ENCODE data around the gene ZFHX2. TPM values are rescaled to one million over a fixed set of nuclear protein-coding genes. Genes with fewer than 3 reads are reported as not detected.

The ZFHX2 gene
- total and polyA plus RNA-seq, 2 of the 13 experiments (the other 11 are each of a cell fraction or from before 2014, with no cell fraction given) = 0.17 to 0.44 TPM

DNA sequence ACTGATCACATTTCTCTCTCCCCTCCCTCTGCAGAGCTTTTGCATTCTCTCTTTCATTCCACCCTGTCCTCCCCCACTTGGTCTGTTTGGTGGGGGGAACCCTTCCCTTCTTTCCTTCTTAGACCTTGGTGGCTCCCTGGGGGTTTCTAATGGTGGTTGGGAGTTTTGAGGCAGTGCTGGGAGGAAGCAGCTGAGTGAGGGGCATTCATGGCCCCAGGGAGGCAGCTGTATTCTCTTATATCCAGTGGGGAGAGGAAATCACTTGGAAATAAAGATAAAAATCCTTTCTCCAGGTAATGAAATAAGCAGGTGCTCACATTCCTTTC is 68.8 kb downstream of the ZFHX2 start:
- H2AFZ ChIP-seq (ENCODE audit: low read length) = no peak overlapping the region
- no peaks in the 10 kb centered on the region for H3K27me3 ChIP-seq (ENCODE audit: control insufficient read depth in 1 of 2, insufficient read depth in 2 of 2, low read length in 2 of 2)
- no peak for DNase-seq (ENCODE audit: low spot score)
- H3K4me3 ChIP-seq (replicated peaks in 1 of 3; ENCODE audit: insufficient read depth in 1 of 3, low read depth in 2 of 3, low read length in 3 of 3) = no peak overlapping the region
- ChIA-PET CTCF (ENCODE audit: low intra/inter-chr PET ratio, low total read pairs) (interaction anchor here (3.5 to 9.7 kb wide), 2 partner anchors 57 to 77 kb away, joined by 17 to 275 read pairs; partner anchors contain the start of gene THTPA), POLR2A (interaction anchor here (1.5 kb wide), 1 partner anchor 77 kb away, joined by 4 read pairs; no protein-coding TSS in a partner anchor)
- peaks cover 31 to 71% of the 10 kb centered on the region in 2 experiments for H3K36me3 ChIP-seq (replicated peaks in 1 of 2; ENCODE audit: control insufficient read depth in 1 of 2, insufficient read depth in 2 of 2, low read length in 2 of 2)
- intact Hi-C loops (cut with micrococcal nuclease; ENCODE audit: unreplicated experiment) = loop anchor here (1.0 kb wide), 2 partner anchors 57 to 80 kb away; no protein-coding TSS in a partner anchor
- no peak overlapping the region for H3K9ac ChIP-seq (ENCODE audit: insufficient read depth, low read depth, low read length)
- no TSS peak for BruUV-seq (replicated peaks)
- H3K9me3 ChIP-seq (ENCODE audit: low read length) = no peaks in the 10 kb centered on the region
- H3K4me2 ChIP-seq (ENCODE audit: low read depth, low read length) = no peak overlapping the region
- no peak for FAIRE-seq
- peaks cover 9% of the 10 kb centered on the region; the same call in 1 of the 2 replicates for H4K20me1 ChIP-seq (ENCODE audit: insufficient read depth, low read length)
- no peak overlapping the region for H3K27ac ChIP-seq (ENCODE audit: extremely low read length, insufficient read depth, low read length)
- peaks cover 8% of the 10 kb centered on the region for H3K4me1 ChIP-seq (ENCODE audit: insufficient read depth, low read length)
- ATAC-seq = no peak; the same call in 2 of the 3 replicates
- H3K79me2 ChIP-seq (ENCODE audit: insufficient read depth, low read length) = no peaks in the 10 kb centered on the region
- in situ Hi-C loops (cut with HindIII; ENCODE audit: extremely low pct_ligation_motif_present, low pct_unique_long_range_greater_than_20kb) = loop anchor here (5.0 kb wide), 1 partner anchor 75 kb away; the partner anchor contains the start of gene THTPA
- TF ChIP-seq, protein P1, sequence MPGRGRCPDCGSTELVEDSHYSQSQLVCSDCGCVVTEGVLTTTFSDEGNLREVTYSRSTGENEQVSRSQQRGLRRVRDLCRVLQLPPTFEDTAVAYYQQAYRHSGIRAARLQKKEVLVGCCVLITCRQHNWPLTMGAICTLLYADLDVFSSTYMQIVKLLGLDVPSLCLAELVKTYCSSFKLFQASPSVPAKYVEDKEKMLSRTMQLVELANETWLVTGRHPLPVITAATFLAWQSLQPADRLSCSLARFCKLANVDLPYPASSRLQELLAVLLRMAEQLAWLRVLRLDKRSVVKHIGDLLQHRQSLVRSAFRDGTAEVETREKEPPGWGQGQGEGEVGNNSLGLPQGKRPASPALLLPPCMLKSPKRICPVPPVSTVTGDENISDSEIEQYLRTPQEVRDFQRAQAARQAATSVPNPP (CRISPR knock-in tag; IDR thresholded peaks at IDR 0.05) = no peak
- TF ChIP-seq DNMT3B (CRISPR knock-in tag; conservative IDR thresholded peaks at IDR 0.05) (no peak), ZNF451 (CRISPR knock-in tag; IDR thresholded peaks at IDR 0.05) (no peak), HNRNPK (IDR thresholded peaks at IDR 0.05; ENCODE audit: low read depth, low read length, poor library complexity, severe bottlenecking) (peak; percentile 4), ZNF251 (CRISPR knock-in tag; IDR thresholded peaks at IDR 0.05) (no peak), PCBP1 (IDR thresholded peaks at IDR 0.05; ENCODE audit: borderline replicate concordance, low read depth, low read length) (0 out of 2 replicates have a peak, but pooled peaks have one; percentile 18), TEAD3 (CRISPR knock-in tag; optimal IDR thresholded peaks at IDR 0.05; ENCODE audit: borderline replicate concordance) (peak; percentile 1), ERF (CRISPR knock-in tag; IDR thresholded peaks at IDR 0.05) (no peak), TBL1XR1 (IDR thresholded peaks at IDR 0.05; ENCODE audit: borderline replicate concordance, low read length, partially characterized antibody) (no peak), SRSF1 (optimal IDR thresholded peaks at IDR 0.05; ENCODE audit: low read depth, low read length) (no peak), ZNF703 (CRISPR knock-in tag; IDR thresholded peaks at IDR 0.05; ENCODE audit: borderline replicate concordance) (no peak), ZNF367 (CRISPR knock-in tag; IDR thresholded peaks at IDR 0.05; ENCODE audit: borderline replicate concordance) (no peak), SAFB2 (CRISPR knock-in tag; IDR thresholded peaks at IDR 0.05; ENCODE audit: borderline replicate concordance, low read depth) (no peak), ZIK1 (CRISPR knock-in tag; IDR thresholded peaks at IDR 0.05; ENCODE audit: borderline replicate concordance, low read depth) (no peak), ZSCAN30 (CRISPR knock-in tag; IDR thresholded peaks at IDR 0.05) (no peak), DMAP1 (CRISPR knock-in tag; IDR thresholded peaks at IDR 0.05) (no peak), ZNF713 (CRISPR knock-in tag; IDR thresholded peaks at IDR 0.05) (no peak)
- TF ChIP-seq, protein P2, sequence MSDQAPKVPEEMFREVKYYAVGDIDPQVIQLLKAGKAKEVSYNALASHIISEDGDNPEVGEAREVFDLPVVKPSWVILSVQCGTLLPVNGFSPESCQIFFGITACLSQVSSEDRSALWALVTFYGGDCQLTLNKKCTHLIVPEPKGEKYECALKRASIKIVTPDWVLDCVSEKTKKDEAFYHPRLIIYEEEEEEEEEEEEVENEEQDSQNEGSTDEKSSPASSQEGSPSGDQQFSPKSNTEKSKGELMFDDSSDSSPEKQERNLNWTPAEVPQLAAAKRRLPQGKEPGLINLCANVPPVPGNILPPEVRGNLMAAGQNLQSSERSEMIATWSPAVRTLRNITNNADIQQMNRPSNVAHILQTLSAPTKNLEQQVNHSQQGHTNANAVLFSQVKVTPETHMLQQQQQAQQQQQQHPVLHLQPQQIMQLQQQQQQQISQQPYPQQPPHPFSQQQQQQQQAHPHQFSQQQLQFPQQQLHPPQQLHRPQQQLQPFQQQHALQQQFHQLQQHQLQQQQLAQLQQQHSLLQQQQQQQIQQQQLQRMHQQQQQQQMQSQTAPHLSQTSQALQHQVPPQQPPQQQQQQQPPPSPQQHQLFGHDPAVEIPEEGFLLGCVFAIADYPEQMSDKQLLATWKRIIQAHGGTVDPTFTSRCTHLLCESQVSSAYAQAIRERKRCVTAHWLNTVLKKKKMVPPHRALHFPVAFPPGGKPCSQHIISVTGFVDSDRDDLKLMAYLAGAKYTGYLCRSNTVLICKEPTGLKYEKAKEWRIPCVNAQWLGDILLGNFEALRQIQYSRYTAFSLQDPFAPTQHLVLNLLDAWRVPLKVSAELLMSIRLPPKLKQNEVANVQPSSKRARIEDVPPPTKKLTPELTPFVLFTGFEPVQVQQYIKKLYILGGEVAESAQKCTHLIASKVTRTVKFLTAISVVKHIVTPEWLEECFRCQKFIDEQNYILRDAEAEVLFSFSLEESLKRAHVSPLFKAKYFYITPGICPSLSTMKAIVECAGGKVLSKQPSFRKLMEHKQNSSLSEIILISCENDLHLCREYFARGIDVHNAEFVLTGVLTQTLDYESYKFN (CRISPR knock-in tag; conservative IDR thresholded peaks at IDR 0.05) = no peak
- TF ChIP-seq, protein P3, sequence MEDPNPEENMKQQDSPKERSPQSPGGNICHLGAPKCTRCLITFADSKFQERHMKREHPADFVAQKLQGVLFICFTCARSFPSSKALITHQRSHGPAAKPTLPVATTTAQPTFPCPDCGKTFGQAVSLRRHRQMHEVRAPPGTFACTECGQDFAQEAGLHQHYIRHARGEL (CRISPR knock-in tag; IDR thresholded peaks at IDR 0.05) = no peak
- TF ChIP-seq, protein P4, sequence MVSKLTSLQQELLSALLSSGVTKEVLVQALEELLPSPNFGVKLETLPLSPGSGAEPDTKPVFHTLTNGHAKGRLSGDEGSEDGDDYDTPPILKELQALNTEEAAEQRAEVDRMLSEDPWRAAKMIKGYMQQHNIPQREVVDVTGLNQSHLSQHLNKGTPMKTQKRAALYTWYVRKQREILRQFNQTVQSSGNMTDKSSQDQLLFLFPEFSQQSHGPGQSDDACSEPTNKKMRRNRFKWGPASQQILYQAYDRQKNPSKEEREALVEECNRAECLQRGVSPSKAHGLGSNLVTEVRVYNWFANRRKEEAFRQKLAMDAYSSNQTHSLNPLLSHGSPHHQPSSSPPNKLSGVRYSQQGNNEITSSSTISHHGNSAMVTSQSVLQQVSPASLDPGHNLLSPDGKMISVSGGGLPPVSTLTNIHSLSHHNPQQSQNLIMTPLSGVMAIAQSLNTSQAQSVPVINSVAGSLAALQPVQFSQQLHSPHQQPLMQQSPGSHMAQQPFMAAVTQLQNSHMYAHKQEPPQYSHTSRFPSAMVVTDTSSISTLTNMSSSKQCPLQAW (CRISPR knock-in tag; IDR thresholded peaks at IDR 0.05) = no peak

All from HepG2 (cell line).